Measurements from ENCODE around the gene FOXD1. TPM values are rescaled to one million over a fixed set of nuclear protein-coding genes. Genes with fewer than 3 reads are reported as not detected.

FOXD1 gene
- total and polyA plus RNA-seq, 9 of the 15 experiments (the other 6 are each of a cell fraction or from before 2014, with no cell fraction given) = 0.03 to 0.40 (median 0.10) TPM; not detected in 4

GRCh38 chr5:73447530-73448462 lies 781 bp downstream of the FOXD1 start (continued):
- TF ChIP-seq TOE1 (IDR thresholded peaks at IDR 0.05; ENCODE audit: borderline replicate concordance) (no peak), TOE1 (CRISPR knock-in tag; IDR thresholded peaks at IDR 0.05; ENCODE audit: borderline replicate concordance, low read depth) (no peak), NKRF (IDR thresholded peaks at IDR 0.05; ENCODE audit: borderline replicate concordance) (no peak), CTBP1 (IDR thresholded peaks at IDR 0.05; ENCODE audit: borderline replicate concordance) (peak; percentile 64), E2F6 (IDR thresholded peaks at IDR 0.05; ENCODE audit: borderline replicate concordance in 1 of 2, extremely low read depth in 1 of 2, insufficient read depth in 1 of 2, insufficient read length in 1 of 2, low read depth in 1 of 2, low read length in 1 of 2, poor library complexity in 1 of 2, severe bottlenecking in 1 of 2) (peak in 1 of 2 experiments; percentile 76), EP400 (IDR thresholded peaks at IDR 0.05) (no peak), STAT6 (CRISPR knock-in tag; IDR thresholded peaks at IDR 0.05) (no peak), REST (IDR thresholded peaks at IDR 0.05; ENCODE audit: borderline replicate concordance) (no peak), REST (CRISPR knock-in tag; IDR thresholded peaks at IDR 0.05; ENCODE audit: low read depth) (0 out of 2 replicates have a peak, but pooled peaks have one; percentile 30), MYBL2 (IDR thresholded peaks at IDR 0.05; ENCODE audit: low read depth) (no peak), MYBL2 (CRISPR knock-in tag; IDR thresholded peaks at IDR 0.05; ENCODE audit: borderline replicate concordance) (no peak)

Data from K562 (cell line).